ENCODE measurements around the gene TFG. TPM values are rescaled to one million over a fixed set of nuclear protein-coding genes. Genes with fewer than 3 reads are reported as not detected.
"Not testable (repeated sequence)": the region's sequence is repeated elsewhere in the genome, so short reads cannot be mapped to it uniquely, and the experiment has no call there.

The TFG gene
- 76.0 TPM for total RNA-seq

DNA sequence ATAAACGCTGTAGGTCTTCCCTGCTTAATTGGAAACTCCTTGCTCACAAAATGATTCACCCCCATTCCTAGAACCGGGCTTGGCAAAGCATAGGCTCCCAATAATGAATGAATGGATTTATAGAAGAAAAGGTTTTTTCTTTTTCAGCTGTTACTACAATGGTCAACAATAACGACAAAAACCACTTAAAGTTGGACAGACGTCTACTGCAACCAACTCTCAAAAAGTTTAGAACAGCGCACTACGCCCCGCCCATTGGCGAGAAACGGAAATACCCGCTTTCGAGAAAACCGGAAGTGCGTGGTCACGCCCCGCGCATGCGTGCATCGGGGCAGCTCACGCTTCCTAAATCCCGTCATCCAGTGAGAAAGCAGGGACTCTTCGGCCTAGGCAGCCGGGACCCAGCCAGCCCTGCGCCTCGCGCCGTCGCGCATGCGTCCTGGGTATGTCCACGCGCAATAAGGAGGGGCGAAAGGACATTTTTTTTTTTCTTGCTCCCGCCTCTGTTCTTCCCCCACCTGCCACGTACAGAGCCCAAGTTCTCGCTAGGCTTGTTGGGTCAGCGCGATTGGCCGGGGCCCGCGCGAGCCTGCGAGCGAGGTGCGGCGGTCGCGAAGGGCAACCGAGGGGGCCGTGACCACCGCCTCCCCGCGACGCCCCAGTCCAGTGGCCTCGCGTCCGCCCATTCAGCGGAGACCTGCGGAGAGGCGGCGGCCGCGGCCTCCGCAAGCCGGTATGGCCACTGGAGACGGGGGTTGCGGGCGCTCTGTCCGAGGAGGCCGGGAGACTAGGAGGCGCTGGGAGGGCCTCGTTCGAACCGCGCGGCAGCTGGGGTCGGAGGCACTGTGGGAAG, at the start of gene TFG:
Gene TFG (plus strand): TSS at position 506 of the 853 bp plus-strand sequence. CDS start 4,192 bp downstream, outside the sequence.
- DNase-seq = peak; percentile 98

DNA sequence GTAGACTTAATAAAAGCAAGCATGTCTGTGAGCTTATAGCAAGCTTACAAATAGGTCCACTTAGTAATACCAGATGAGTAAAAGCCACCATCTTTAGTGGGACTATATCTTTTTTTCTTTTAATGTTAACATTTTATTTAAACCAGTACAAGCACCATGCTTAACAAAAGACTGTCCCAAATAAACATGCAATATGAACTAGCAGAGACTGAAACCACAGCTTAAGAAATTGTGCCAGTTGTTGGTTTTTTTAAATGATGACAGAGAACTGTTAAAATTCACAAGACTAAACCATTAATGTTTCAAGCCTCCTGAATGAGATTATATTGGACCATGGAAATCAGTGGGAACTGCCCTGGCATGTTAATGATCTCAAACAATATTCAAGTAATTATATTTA, 48.0 kb upstream of the TFG start:
- not testable (repeated sequence) for DNase-seq

- no peak for DNase-seq
Observed at GRCh38 chr3:100662113-100662823, 47.0 kb upstream of the TFG start.

DNA sequence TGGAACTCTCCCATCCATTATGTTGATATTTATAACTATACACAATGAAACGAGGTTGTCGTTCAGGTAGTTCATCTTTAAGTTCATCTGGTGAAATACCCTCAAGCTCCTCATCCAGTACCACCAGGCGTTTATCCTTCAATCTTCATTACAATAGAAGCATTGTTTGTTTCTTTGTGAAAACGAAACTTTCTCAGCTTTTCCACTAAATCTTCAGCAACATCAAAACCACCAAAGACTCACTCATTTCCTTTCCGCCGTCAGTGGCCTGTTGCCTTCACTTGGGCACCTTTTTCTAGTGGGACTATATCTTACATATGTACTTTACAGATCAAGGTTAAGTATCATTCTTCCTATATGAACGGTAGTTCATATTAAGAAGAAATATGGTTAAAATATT, 44.1 kb upstream of the TFG start:
- no peak for DNase-seq

GRCh38 chr3:100666699-100667098, 42.6 kb upstream of the TFG start:
- DNase-seq = not testable (repeated sequence)

GRCh38 chr3:100667316-100667715, 42.0 kb upstream of the TFG start:
- not testable (repeated sequence) for DNase-seq

DNA sequence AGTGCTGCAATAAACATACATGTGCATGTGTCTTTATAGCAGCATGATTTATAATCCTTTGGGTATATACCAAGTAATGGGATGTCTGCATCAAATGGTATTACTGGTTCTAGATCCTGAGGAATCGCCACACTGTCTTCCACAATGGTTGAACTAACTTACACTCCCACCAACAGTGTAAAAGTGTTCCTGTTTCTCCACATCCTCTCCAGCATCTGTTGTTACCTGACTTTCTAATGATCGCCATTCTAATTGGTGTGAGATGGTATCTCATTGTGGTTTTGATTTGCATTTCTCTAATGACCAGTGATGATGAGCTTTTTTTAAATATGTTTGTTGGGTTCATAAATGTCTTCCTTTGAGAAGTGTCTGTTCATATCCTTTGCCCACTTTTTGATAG, 38.3 kb upstream of the TFG start:
- not testable (repeated sequence) for DNase-seq

DNA sequence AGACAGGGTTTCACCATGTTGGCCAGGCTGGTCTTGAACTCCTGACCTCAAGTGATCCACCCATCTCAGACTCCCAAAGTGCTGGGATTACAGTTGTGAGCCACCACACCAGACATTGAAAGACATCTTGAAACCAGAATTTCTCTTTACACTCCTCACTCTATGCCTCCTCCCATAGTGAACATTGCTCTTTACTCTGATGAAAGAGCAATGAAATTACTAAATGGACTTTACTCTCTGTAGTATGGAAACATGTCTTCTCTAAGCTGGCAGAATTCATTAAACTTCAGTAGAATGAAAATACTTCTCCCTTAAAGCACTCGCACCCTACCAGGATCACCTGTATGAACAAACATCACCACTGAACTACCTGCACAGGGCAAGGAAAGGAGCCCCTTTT, 27.8 kb upstream of the TFG start:
- no peak for DNase-seq

DNA sequence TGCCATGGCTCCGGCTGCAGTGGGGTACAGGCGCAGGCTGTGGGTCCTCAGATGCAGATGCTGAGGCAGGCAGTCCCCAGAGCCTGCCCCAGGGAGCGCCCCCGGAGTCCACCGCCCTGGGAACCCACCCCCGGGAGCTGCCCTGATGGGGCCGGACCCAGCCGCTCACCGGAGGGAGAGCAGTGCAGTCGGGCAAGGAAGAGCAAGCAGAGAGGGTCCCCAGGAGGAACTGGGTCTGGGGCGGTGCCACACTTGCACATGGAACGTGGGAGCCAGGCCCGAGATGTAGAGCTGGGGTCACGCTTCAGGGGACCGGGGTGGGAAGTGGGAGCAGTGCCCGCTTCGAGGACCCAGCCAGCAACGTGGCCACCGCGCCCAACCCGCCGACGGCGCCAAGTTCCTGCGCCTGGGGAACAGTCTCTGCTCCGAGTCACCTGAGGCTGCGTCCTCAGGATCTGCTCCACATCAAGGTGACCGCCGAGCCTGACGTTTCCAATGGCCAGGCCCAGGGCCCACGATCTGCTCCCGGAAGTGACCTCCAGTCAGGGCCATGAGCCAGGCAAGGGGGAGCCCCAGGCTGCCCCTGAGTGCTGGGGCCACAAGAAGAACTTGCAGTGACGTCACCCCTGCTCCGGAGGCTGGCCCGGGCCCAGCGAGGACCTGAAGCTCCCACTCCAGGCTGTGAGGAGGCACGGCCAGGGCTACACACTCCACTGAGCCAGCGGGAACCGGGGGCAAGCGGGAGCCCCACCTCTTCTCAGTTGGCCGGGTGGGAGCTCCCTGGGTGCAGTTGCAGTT, 27.0 kb upstream of the TFG start:
- no peak for DNase-seq

DNA sequence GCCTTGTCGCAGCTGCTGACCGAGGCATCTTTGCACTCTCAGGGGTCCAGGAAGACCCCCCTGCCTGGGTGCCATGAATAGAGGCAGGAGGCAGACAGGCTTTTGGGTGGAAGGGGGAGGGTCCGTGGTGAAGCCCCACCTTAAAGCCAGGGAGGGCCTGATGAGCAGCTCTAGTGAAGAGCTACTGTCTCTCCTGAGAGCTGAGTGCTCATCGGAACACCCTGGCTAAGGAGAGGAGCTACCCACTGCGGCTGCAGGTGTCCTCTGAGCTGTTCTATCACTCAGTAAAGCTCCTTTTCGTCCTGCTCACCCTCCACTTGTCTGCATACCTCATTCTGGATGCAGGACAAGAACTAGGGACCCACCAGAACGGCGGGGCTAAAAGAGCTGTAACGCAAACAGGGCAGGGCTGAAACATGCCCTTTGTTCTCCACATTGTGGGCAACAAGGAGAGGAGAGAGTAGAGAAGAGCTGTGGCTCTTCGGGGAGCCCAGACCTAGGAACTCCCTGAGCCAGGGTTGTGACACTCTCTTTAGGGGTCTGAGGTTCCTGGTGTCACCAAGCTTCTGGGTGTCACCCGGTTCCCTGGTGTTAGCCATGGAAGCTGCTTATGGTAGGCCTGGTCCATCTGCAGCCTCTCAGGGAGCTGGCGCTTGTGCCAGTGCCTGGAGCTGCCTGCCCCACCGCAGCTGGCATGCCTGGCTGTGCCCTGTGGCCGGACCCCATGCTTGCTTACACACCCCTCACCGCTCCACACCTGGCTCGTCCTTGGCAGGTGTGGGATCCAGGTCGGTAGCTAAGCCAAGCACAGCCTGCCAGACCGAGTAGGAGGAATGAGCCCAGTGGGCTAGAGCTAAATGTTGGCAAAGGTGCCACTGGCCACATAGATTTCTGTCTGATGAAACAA, 26.2 kb upstream of the TFG start:
- DNase-seq = no peak

DNA sequence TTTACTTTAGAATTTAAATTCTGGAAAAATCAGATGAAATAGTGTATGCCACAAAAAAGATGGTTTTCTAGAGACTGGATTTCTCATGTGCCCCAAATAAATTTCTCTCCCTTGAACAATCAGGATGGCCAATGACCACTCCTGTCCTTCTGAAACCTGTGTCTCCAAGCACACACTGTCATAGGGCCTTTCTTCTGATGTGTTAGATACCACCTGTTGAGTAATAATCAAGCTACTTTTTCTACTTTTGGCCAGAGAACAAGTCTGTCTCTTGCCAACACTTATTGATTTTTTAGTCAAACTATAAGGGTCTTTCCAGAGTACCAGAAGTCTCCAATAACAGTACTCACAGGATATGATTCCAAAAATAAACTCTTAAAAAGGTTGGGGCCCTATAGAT, 16.1 kb upstream of the TFG start:
- DNase-seq = no peak

DNA sequence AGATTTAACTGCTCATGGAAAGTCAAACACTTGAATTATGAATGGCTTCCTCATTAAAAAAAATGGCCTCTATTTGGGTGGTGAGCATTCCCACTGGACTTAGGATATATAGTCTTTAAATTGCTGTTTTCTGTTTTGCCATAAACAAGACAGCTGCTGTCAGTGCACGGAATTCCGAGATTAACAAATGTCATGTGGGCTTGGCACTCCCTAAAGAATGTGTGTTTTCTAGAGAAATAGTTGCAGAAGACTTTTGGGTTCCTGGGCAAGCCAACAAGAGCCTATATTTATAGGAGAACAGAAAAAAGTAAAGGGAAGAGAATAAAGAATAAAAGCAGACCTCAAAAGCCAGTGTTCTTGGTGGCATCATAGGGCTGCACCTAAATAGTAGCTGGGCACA, 13.6 kb upstream of the TFG start:
- no peak for DNase-seq

- no peak for DNase-seq
Observed at GRCh38 chr3:100696161-100696560, 13.1 kb upstream of the TFG start.

DNA sequence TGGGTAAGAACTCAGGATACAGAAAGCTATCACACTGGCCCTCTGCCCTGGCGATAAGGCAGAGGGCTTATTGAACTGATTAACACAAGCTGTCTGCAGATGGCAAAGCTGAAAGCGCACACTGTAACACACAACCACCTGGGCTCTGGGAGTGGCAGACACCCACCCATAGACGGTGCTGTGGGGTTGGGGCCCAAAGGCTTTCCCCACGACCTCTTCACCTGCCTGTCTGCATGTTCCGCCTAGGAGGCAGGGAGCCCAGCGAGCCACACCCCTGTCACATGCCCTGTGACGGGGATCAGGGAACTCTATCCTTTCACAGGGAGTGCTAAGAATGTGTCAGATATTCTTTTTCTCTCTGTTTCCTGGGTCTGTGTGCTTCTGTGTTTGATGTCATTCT, 12.1 kb upstream of the TFG start:
- DNase-seq = no peak

- DNase-seq = no peak
Observed at GRCh38 chr3:100697723-100698285, 11.5 kb upstream of the TFG start.

DNA sequence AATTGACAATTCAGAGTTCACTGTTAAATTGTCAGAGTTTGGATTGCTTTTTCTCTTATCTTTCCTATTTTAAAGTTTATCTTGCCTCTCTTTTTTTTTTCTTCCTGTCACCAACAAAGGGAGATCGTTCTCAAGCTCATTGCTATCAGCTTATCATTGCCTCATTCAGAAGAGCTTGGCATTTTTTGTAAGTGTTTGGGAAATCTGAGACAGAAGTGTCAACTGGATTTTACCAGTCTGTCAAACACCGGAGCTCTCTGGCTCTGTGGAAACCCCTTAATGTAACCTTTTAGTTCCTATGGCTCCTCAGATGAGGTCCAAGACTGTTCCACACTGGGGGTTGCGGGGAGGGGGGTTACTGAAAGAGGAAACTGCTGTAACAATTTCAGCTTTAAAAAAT, 10.6 kb upstream of the TFG start:
- DNase-seq = no peak

- DNase-seq = no peak
Observed at GRCh38 chr3:100700708-100701107, 8.6 kb upstream of the TFG start.

DNA sequence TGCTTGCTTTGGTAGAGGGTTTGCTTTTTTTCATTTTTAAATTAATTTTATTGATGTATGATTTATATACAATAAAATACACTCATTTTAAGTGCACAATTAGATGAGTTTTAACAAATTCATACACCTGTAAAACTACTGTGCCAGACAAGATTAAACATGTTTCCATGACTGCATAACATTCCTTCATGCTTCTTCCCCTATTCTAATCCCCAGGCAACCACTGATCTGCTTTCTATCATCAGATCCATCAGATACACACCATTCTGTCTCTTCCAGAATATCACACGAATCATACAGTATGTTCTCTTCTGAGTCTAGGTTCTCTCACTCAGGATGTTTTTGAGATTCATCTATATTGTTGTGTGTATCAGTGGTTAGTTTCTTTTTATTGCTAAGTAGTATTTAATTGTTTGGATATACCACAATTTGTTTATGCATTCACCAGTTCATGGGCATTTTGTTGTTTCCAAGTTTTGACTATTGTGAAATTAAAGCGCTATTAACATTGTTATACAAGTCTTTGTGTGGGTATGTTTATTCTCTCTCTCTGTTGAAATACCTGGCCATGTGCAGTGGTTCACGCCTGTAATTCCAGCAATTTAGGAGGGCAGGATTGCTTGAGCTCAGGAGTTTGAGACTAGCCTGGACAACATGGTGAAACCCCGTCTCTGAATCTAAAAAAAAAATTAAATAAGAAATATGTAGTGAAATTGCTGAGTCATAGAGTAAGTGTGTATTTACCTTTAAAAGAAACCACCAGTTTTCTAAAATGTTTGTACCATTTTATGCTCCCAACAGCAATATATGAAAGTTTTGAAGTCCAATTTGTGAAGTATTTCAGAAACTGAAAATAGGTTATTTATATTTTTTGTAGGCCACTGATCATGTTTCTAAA, 7.0 kb upstream of the TFG start:
- no peak for DNase-seq

- DNase-seq = no peak
Observed at GRCh38 chr3:100702980-100703345, 6.3 kb upstream of the TFG start.

DNA sequence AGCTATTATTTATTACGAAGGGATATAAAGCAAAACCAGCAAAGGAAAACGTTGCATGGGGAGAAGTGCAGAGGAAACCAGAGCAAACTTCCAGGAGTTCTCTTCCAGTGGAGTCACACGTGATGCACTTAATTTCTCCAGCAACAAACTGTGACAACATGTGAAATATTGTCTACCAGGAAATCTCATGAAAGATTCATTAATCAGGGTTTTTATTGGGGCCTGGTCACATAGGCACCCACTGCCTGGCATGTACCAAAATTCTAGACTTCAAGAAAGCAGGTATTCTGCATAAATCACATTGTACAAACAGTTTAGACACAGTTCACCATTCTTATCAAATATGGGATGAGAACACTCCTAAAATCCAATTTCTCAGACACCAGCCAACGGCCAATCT, 5.4 kb upstream of the TFG start:
- no peak for DNase-seq
